Lung (tissue), 12 donors: ENCODE results near the gene TENM4. TPM values are rescaled to one million over a fixed set of nuclear protein-coding genes. Genes with fewer than 3 reads are reported as not detected.

Experiments
- ATAC-seq: fragments of 200-7000 bp; cut with Tn5 transposase; one replicate; pipeline ENCODE4 v1.9.1; 2020; ENCODE audit warnings: moderate number of reproducible peaks; ENCODE audit not compliant: insufficient read depth, low FRiP score
- DNase-seq, 3 donors: peaks; one replicate each; pipeline ENCODE4 v3.0.0-alpha.2; 2013 to 2017
- H3K27ac ChIP-seq, 2 donors: one replicate each; pipeline ENCODE4 v1.5.1; 2013; ENCODE audit warnings: mild to moderate bottlenecking in 2 of 2, moderate library complexity in 2 of 2, control low read depth in 1 of 2, inconsistent platforms in 1 of 2, low read depth in 1 of 2, low read length in 1 of 2
- H3K27me3 ChIP-seq, 3 donors: one replicate each; pipeline ENCODE4 v1.5.1; 2013; ENCODE audit warnings: low read length in 2 of 3; ENCODE audit not compliant: control insufficient read depth in 3 of 3, insufficient read depth in 3 of 3
- H3K36me3 ChIP-seq, 4 donors: one replicate each; pipeline ENCODE4 v1.5.1; 2013; ENCODE audit warnings: low read length in 4 of 4, mild to moderate bottlenecking in 1 of 4, moderate library complexity in 1 of 4; ENCODE audit not compliant: control insufficient read depth in 4 of 4, insufficient read depth in 4 of 4
- H3K4me1 ChIP-seq, 5 donors: one replicate each; pipeline ENCODE4 v1.5.1; 2013; ENCODE audit warnings: low read length in 5 of 5, mild to moderate bottlenecking in 2 of 5, moderate library complexity in 1 of 5; ENCODE audit not compliant: control insufficient read depth in 5 of 5, insufficient read depth in 5 of 5
- H3K4me3 ChIP-seq: one replicate; pipeline ENCODE4 v1.5.1; 2013; ENCODE audit warnings: mild to moderate bottlenecking, control low read depth, moderate library complexity
- H3K9ac ChIP-seq, 2 donors: one replicate each; pipeline ENCODE4 v1.5.1; 2013; ENCODE audit warnings: low read length in 2 of 2, control low read depth in 1 of 2; ENCODE audit not compliant: insufficient read depth in 1 of 2
- H3K9me3 ChIP-seq, 4 donors: one replicate each; pipeline ENCODE4 v1.5.1; 2013; ENCODE audit warnings: low read length in 3 of 4, mild to moderate bottlenecking in 1 of 4, moderate library complexity in 1 of 4; ENCODE audit not compliant: control insufficient read depth in 4 of 4, insufficient read depth in 3 of 4
- CTCF ChIP-seq: IDR thresholded peaks from 2 replicates; pipeline ENCODE4 v1.5.1; 2012; ENCODE audit warnings: mild to moderate bottlenecking; ENCODE audit errors: control extremely low read depth, extremely low read depth
- WGBS, 2 donors: extraction: QIAGEN DNeasy Blood & Tissue Kit; methylation state at CpG; one replicate each; pipeline ENCODE4 v1.1.7; 2013; 5-methylcytosine and 5-hydroxymethylcytosine counted together
- polyA plus RNA-seq, 2 donors: library from polyadenylated mRNA; stranded (reverse); fragments of 200-250 nt; gene quantifications; one replicate each; pipeline ENCODE4 v1.2.1, GENCODE V29; 2013
- total RNA-seq, 2 donors: library from RNA; depleted of rRNA in 1 of 2; stranded (reverse); fragments of >200 nt in 1 of 2; gene quantifications; one replicate each; pipeline ENCODE4 v1.2.1, GENCODE V29; 2014 to 2021
- donor health status: control.
- donor health status: control.
- donor health status: Bipolar disorder and iron deficiency.
- donor health status: healthy.
- donor health status: DM: yes; HTN: yes; CAD: no.

The TENM4 gene
- total and polyA plus RNA-seq, 4 donors, result 0.28 to 16.4 (median 3.2) TPM

- Histone ChIP-seq H3K9ac (no peak overlapping the region), H3K36me3 (no peaks in the 10 kb centered on the region), H3K9me3 (no peaks in the 10 kb centered on the region), H3K27ac (no peak overlapping the region), H3K4me3 (no peak overlapping the region), H3K4me1 (peaks cover 0 to 5% (median 0%) of the 10 kb centered on the region in 5 donors), H3K27me3 (no peaks in the 10 kb centered on the region)
- DNase-seq, result no peak
- no peak for ATAC-seq
- no peak for TF ChIP-seq CTCF
- WGBS, 2 donors, result 48 to 65% methylated on average over 3 of the region's 3 CpGs
These were observed 786.8 kb downstream of the TENM4 start for GRCh38 chr11:78654071-78654470.

- H3K36me3 ChIP-seq, result no peaks in the 10 kb centered on the region
- no peak for ATAC-seq
- no peak overlapping the region for H3K9ac ChIP-seq
- no peak for TF ChIP-seq CTCF
- no peaks in the 10 kb centered on the region for H3K9me3 ChIP-seq
- H3K4me1 ChIP-seq, result peaks cover 0 to 5% (median 0%) of the 10 kb centered on the region in 5 donors
- H3K27ac ChIP-seq, result no peak overlapping the region
- H3K27me3 ChIP-seq, result no peaks in the 10 kb centered on the region
- H3K4me3 ChIP-seq, result no peak overlapping the region
- 87 to 90% methylated on average over 11 of the region's 11 CpGs for WGBS, 2 donors
- no peak for DNase-seq
These were observed 787.4 kb downstream of the TENM4 start for GRCh38 chr11:78653294-78653909.

GRCh38 chr11:78652843-78653239, 788.0 kb downstream of the TENM4 start:
- TF ChIP-seq CTCF, result no peak
- 71 to 78% methylated on average over 5 of the region's 5 CpGs for WGBS, 2 donors

More at GRCh38 chr11:78652843-78653239, 788.0 kb downstream of the TENM4 start:
- Histone ChIP-seq H3K9me3 (no peaks in the 10 kb centered on the region), H3K27me3 (no peaks in the 10 kb centered on the region), H3K36me3 (no peaks in the 10 kb centered on the region), H3K4me3 (no peak overlapping the region), H3K9ac (no peak overlapping the region), H3K4me1 (peaks cover 0 to 5% (median 0%) of the 10 kb centered on the region in 5 donors), H3K27ac (no peak overlapping the region)
- ATAC-seq (no peak), DNase-seq (no peak)
